Loucy (cell line): ENCODE measurements around the gene STARD10.
"Not testable (repeated sequence)": the region's sequence is repeated elsewhere in the genome, so short reads cannot be mapped to it uniquely, and the experiment has no call there.

ENCODE experiments used
- H2AFZ ChIP-seq: fragments of 200-600 bp; sonication (generic); 2 replicates; pipeline ENCODE4 v1.6.0; 2016; ENCODE audit warnings: antibody characterized with exemption, mild to moderate bottlenecking, low read length, moderate library complexity
- H3F3A ChIP-seq: fragments of 200-600 bp; 2 replicates; pipeline ENCODE4 v1.6.0; 2016; ENCODE audit warnings: antibody characterized with exemption, low read depth, mild to moderate bottlenecking
- H3K27me3 ChIP-seq: fragments of 200-600 bp; sonication (generic); 2 replicates; pipeline ENCODE4 v1.6.1; 2014; ENCODE audit warnings: low read length, mild to moderate bottlenecking; ENCODE audit not compliant: insufficient read depth, poor library complexity, severe bottlenecking
- H3K36me3 ChIP-seq: fragments of 200-600 bp; sonication (generic); 2 replicates; pipeline ENCODE4 v1.6.1; 2016; ENCODE audit warnings: low read length; ENCODE audit not compliant: insufficient read depth
- H3K4me1 ChIP-seq: fragments of 200-600 bp; sonication (generic); 2 replicates; pipeline ENCODE4 v1.5.1; 2014; ENCODE audit warnings: low read length, mild to moderate bottlenecking; ENCODE audit not compliant: insufficient read depth, poor library complexity, severe bottlenecking
- H3K4me2 ChIP-seq: fragments of 200-600 bp; sonication (generic); 2 replicates; pipeline ENCODE4 v1.6.0; 2014; ENCODE audit warnings: antibody characterized with exemption, low read length, low read depth, mild to moderate bottlenecking; ENCODE audit not compliant: poor library complexity, severe bottlenecking
- H3K4me3 ChIP-seq: fragments of 200-600 bp; sonication (generic); 2 replicates; pipeline ENCODE4 v1.5.1; 2014; ENCODE audit warnings: low read length, mild to moderate bottlenecking, mixed read lengths; ENCODE audit not compliant: poor library complexity, severe bottlenecking
- H3K79me2 ChIP-seq: fragments of 200-600 bp; sonication (generic); 2 replicates; pipeline ENCODE4 v1.6.1; 2014; ENCODE audit warnings: low read length; ENCODE audit not compliant: insufficient read depth
- H3K9ac ChIP-seq: fragments of 200-600 bp; sonication (generic); 2 replicates; pipeline ENCODE4 v1.6.0; 2014; ENCODE audit warnings: mild to moderate bottlenecking, low read depth, low read length, moderate library complexity; ENCODE audit not compliant: poor library complexity, severe bottlenecking
- H3K9me2 ChIP-seq: fragments of 200-600 bp; sonication (generic); replicated peaks from 2 replicates; pipeline ENCODE4 v1.6.1; 2016; ENCODE audit warnings: low read depth, low read length, mixed read lengths
- H3K9me3 ChIP-seq: fragments of 200-600 bp; sonication (generic); 2 replicates; pipeline ENCODE4 v1.6.1; 2014; ENCODE audit warnings: mild to moderate bottlenecking, antibody characterized with exemption, low read length, low read depth; ENCODE audit not compliant: insufficient read depth
- H4K20me1 ChIP-seq: fragments of 200-600 bp; sonication (generic); 2 replicates; pipeline ENCODE4 v1.6.0; 2014; ENCODE audit warnings: antibody characterized with exemption, low read length, mild to moderate bottlenecking; ENCODE audit not compliant: insufficient read depth, poor library complexity, severe bottlenecking
- EZH2phosphoT487 ChIP-seq: fragments of 200-600 bp; IDR thresholded peaks from 2 replicates; pipeline ENCODE4 v1.6.1; 2018; ENCODE audit warnings: antibody characterized with exemption, mild to moderate bottlenecking, moderate library complexity, borderline replicate concordance
- TF ChIP-seq, protein P1 (sequence below): fragments of 200-600 bp; sonication (generic); conservative IDR thresholded peaks from 2 replicates; pipeline ENCODE4 v1.5.1; 2014; ENCODE audit warnings: mild to moderate bottlenecking, antibody characterized with exemption, low read length

Gene STARD10

DNA sequence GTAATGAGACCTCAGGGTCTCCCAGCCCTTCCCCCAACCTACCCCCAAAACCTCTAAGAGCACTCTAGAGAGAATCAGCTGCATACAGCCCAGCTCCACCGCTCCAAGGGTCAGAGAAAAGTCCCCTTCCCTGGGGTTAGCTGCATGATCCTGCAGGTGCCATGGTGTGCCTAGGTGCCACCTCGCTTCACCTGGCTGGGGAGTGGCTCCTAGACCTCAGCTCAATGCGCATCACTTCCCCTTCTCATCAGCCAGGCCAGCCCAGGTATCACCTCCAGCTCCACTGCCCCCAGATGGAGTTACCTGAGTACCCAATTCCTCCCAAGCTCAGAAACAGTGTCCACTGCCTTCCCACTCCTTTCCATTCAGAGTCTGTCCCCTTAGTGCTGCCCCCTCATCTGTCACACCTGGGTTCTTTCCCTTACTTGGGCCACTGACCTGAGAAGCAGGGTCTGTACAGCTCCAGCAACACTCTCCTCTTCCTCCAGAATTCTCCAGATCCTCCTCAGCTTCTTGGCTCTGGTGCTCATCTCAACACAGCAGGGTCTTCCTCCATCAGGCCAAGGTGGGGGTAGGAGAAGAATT lies 1.3 kb downstream of the STARD10 start:
- peak overlapping the region; percentile 71 for H3K4me2 ChIP-seq
- H3K9ac ChIP-seq: peak overlapping the region; percentile 69
- H3F3A ChIP-seq: no peaks in the 10 kb centered on the region
- TF ChIP-seq EZH2phosphoT487: no peak
- TF ChIP-seq, protein P1, sequence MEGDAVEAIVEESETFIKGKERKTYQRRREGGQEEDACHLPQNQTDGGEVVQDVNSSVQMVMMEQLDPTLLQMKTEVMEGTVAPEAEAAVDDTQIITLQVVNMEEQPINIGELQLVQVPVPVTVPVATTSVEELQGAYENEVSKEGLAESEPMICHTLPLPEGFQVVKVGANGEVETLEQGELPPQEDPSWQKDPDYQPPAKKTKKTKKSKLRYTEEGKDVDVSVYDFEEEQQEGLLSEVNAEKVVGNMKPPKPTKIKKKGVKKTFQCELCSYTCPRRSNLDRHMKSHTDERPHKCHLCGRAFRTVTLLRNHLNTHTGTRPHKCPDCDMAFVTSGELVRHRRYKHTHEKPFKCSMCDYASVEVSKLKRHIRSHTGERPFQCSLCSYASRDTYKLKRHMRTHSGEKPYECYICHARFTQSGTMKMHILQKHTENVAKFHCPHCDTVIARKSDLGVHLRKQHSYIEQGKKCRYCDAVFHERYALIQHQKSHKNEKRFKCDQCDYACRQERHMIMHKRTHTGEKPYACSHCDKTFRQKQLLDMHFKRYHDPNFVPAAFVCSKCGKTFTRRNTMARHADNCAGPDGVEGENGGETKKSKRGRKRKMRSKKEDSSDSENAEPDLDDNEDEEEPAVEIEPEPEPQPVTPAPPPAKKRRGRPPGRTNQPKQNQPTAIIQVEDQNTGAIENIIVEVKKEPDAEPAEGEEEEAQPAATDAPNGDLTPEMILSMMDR: no peak
- H3K9me2 ChIP-seq: no peaks in the 10 kb centered on the region
- H3K9me3 ChIP-seq: no peaks in the 10 kb centered on the region
- H3K4me3 ChIP-seq: peak overlapping the region; percentile 80
- H4K20me1 ChIP-seq: no peaks in the 10 kb centered on the region
- H2AFZ ChIP-seq: no peak overlapping the region
- H3K79me2 ChIP-seq: peaks cover 10% of the 10 kb centered on the region
- no peaks in the 10 kb centered on the region for H3K27me3 ChIP-seq
- H3K36me3 ChIP-seq: no peaks in the 10 kb centered on the region
- H3K4me1 ChIP-seq: peaks cover 36% of the 10 kb centered on the region

DNA sequence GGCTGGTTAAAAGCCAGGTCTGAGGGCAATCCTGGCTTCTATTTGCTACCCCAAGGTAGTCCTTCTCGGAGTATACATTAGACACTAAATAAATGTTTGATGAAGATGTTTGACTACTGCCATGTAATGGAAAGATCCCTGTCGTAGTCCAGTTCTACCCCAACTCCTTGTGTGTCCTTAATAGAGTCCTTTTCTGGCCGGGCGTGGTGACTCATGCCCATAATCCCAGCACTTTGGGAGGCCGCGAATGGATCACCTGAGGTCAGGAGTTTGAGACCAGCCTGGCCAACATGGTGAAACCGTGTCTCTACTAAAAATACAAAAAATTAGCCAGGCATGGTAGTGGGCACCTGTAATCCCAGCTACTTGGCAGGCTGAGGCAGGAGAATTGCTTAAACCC lies 2.6 kb downstream of the STARD10 start:
- not testable (repeated sequence) for H3F3A ChIP-seq, H3K9ac ChIP-seq, H3K9me2 ChIP-seq, H2AFZ ChIP-seq, H4K20me1 ChIP-seq, H3K27me3 ChIP-seq, H3K9me3 ChIP-seq, H3K36me3 ChIP-seq
- Histone ChIP-seq H3K79me2 (peaks cover 10% of the 10 kb centered on the region), H3K4me1 (peaks cover 41% of the 10 kb centered on the region), H3K4me2 (peak overlapping the region; percentile 49), H3K4me3 (peak overlapping the region; percentile 33)

DNA sequence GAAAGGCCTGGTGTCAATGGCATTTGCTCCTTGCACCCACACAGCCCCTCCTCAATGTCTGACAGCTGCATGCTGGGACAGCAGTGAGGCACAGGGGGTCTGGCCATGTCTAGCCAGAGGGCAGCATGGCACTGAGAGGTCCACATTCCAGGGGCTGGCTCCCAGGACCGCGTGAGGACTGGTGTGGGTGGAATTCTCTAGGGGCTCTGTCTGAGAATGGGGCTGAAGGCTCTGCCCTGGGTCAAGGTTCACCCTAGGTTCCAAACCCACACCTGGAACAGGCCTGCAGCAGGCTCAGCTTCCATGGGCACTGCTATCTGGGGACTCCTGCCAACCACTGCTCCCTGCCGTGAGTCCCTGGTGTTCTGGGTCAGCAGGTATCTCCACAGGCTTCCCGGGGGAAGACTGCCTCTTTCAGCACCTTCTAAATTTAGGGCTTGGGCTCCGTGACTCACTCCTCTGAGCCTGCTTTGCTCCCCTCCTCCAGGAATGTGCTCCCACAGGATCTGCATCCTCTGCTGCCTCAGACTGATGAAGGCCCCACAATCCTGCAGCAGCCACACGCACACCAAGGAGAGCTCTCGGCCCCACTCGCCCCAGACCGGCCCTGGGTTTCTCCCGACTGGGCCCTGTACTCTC lies 4.2 kb downstream of the STARD10 start:
- peak overlapping the region; percentile 49 for H3K4me2 ChIP-seq
- no peaks in the 10 kb centered on the region for H3F3A ChIP-seq
- H3K4me3 ChIP-seq: no peak overlapping the region

More for the DNA sequence above, 4.2 kb downstream of the STARD10 start:
- Histone ChIP-seq H3K4me1 (peaks cover 40% of the 10 kb centered on the region), H3K9ac (no peak overlapping the region), H3K36me3 (no peaks in the 10 kb centered on the region), H3K79me2 (peaks cover 10% of the 10 kb centered on the region), H3K27me3 (no peaks in the 10 kb centered on the region), H4K20me1 (no peaks in the 10 kb centered on the region), H2AFZ (no peak overlapping the region), H3K9me2 (no peaks in the 10 kb centered on the region), H3K9me3 (no peaks in the 10 kb centered on the region)
- no peak for TF ChIP-seq EZH2phosphoT487
- TF ChIP-seq, protein P1: no peak
